HG03175 (cell line): ENCODE measurements around the gene TVP23A.
"Not testable (repeated sequence)": the region's sequence is repeated elsewhere in the genome, so short reads cannot be mapped to it uniquely, and the experiment has no call there.

Experiments used
- ATAC-seq: cut with Tn5 transposase; IDR thresholded peaks from one replicate; pipeline ENCODE4 v1.9.1; 2021; ENCODE audit warnings: mild to moderate bottlenecking, moderate library complexity; ENCODE audit not compliant: unreplicated experiment

The TVP23A gene

DNA sequence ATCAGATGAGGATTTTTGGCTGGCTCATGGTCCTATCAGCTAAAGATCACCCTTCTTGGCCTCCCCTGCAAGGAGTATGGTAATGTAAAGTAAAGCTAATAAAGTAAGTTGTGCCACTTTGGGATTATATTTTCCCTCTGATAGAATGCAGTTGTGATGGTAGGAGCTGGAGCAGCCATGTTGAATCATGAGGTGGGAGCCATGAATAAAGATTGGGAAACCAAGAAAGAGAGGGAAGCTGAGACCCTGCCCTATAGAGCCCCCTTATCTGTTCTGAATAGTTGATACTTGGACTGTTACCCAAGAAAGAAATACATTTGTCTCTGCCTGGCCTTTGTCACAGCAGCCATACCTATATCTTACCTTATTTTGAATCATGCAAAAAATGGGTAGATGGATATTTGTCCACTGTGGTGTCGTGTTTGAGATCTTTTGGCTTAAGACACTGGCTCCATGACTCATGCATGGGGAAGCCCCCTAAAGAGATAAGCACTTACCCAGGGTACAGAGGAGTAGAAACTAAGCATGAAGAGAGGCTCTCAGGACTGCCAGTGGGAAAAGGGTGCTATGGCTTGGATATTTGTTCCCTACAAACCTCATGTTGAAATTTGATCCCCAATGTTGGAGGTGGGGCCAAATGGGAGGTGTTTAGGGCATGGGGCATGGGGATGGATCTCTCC lies 17.7 kb upstream of the TVP23A start:
- ATAC-seq: no peak

DNA sequence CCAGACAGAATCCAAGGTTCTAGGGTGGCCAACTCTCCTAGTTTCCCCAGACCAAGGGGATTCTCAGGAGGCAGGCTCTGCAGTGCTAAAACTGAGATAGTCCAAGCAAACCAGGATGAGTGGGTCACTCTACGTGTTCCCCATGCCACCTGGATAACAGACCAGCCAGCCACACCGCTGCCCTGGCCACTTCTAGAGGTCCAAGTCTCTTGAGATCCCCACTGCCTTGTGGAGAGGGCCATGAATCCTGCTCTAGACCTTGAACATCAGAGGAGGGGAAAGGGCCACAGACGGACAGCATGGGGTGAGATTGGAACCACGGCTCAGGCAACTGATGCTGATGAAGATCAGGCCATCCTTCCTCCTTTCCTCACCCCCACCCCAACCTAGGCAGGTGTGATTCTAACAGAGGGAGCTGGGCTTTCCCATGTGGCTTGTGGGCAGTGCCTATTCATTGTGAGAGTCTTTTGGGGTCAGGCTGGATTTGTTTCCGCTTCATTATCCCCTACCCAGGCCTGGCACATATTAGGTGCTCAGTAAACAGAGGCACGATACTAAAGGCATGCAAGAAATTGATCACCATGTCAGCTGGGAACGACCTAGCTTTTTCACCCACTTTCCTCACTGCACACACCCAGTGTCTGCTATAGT lies 16.8 kb upstream of the TVP23A start:
- peak; percentile 65 for ATAC-seq

DNA sequence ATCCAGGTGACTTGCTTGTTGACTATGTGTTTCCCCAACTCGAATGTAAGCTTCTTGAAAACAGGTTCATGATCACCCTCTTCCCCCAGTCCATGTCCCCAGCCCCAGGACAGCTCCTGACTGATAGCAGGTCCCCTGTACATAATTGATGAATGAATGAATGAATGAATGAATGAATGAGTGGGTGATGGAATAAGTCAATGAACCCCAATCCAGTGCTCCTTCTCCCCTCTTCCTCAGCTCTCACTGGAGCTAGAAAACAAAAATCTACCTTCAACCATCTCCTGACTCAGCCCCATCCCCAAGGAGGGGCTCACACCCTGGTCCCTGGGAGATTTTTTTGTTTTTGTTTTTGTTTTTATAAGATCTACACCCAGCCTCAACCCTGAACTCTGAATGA lies 16.2 kb upstream of the TVP23A start:
- ATAC-seq: no peak

DNA sequence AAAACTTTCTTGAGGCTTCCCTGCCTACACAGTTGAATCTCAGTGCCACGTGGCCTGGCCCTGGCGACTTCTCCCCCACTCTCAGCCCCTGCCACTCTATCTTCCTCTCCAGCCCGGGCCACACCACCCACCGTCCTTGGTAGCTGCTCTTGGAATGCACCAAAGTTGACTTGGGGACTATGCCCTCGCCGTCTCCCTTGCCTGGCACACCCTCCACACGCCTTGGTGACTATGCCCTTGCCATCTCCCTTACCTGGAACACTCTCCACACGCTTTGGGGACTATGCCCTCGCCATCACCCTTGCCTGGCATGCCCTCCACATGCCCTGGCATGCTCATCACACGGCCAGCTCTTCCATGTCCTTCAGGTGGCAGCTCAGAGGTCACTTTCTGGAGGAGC lies 15.5 kb upstream of the TVP23A start:
- no peak for ATAC-seq

DNA sequence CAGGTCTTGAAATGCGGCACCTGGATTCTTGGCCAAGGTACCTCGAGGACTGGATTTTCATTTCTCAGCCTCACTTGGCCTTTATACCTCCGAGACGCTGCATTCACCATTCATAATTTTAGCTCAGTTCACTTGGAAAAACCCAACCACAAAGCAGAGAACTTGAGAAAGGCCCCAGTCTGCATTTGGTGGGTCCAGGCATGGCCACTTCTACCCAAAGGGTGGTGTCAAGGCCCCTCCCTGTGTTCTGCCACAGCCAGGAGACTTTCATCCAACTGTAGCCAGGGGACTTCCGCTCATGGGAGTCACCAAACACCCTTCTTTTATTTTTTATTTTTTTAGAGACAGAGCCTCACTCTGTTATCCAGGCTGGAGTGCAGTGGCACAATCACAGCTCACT lies 14.7 kb upstream of the TVP23A start:
- ATAC-seq: no peak

DNA sequence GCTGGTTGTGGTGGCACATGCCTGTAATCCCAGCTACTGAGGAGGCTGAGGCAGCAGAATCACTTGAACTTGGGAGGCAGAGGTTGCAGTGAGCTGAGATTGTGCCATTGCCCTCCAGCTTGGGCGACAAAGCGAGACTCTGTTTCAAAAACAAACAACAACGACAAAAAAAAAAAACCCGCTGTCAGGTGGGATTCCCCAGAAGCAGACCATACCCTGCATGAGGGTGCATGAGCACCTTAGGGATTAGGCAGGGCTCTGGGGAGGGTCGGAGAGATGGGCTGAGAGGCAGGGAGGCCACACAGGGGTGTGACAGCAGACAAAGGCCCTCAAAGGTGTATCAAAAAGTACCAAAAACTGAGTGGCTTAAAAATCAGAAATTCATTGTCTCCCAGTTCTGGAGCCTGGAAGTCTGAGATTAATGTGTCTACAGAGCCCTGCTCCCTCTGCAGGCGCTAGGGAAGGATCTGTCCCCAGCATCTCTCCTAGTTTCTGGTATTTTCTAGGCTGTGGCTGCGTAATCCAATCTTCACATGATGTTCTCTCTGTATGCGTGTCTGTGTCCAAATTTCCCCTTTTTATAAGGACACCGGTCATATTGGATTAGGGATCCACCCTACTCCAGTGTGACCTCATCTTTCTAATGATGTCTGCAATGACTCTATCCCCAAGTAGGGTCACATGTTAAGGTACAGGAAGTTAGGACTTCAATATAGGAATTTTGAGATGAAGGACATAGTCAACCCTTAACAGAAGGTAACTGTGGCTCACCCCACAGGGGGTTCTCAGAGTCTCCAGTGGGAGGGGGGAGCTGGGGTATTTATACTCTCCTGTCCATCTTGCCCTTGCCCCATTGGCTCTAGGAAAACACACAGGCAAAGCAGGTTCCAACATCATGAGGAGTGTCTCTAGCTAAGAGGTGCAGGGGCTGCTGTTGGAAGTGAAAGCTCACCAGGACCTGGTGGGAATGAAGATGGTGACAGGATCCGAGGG lies 13.6 kb upstream of the TVP23A start:
- no peak for ATAC-seq

DNA sequence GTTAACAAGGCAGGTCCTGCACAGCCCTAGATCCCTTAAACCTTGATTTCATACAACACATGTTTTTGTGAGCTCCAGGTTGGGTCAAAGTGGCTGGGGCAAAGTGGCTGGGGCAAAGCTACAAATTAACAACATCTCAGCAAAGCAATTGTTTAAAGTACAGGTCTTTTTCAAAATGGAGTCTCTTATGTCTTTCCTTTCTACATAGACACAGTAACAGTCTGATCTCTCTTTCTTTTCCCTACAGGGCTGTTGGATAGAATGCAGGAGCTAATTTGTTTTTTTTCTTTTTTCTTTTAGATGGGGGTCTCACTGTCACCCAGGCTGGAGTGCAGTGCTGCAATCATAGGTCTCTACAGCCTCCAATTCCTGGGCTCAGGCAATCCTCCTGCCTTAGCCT lies 11.6 kb upstream of the TVP23A start:
- not testable (repeated sequence) for ATAC-seq

DNA sequence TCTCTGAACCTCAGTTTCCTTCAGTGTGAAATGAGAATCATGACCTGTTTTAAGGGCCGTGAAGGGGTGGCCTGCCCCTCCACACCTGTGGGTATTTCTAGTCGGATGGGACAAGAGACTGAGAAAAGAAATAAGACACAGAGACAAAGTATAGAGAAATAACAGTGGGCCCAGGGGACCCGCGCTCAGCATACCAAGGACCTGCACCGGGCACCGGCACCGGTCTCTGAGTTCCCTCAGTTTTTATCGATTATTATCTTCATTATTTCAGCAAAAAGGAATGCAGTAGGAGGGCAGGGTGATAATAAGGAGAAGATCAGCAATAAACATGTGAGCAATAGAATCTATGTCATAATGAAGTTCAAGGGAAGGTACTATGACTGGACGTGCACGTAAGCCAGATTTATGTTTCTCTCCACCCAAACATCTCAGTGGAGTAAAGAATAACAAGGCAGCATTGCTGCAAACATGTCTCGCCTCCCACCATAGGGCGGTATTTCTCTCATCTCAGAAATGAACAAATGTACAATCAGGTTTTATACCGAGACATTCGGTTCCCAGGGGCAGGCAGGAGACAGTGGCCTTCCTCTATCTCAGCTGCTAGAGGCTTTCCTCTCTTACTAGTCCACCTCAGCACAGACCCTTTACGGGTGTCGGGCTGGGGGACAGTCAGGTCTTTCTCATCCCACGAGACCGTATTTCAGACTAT lies 10.9 kb upstream of the TVP23A start:
- ATAC-seq: not testable (repeated sequence)

DNA sequence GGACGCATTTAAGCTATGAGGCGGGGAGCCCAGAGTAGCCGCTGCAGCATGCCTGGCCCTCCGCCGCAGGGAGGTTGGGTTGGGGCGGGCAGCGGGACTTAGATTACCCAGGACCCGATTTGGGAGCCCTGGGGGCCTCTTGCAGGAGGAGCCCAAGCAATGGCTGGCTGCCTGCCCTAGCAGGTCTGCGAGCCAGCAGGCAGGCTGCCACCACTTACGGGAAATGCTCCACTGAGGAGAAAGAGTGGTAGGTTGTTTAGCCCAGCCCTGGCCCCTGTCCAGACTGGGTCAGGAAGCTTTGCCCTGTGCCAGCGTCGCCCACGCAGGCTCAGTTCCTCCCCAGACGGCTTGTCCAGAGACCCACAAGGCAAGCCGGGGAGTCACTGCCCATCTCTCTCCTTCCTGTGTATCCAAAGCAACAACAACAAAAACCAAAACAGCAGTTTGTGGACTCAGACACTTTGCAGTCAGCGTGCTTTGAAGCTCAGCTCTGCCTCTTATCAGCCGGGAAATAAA lies 10.3 kb upstream of the TVP23A start:
- ATAC-seq: no peak

DNA sequence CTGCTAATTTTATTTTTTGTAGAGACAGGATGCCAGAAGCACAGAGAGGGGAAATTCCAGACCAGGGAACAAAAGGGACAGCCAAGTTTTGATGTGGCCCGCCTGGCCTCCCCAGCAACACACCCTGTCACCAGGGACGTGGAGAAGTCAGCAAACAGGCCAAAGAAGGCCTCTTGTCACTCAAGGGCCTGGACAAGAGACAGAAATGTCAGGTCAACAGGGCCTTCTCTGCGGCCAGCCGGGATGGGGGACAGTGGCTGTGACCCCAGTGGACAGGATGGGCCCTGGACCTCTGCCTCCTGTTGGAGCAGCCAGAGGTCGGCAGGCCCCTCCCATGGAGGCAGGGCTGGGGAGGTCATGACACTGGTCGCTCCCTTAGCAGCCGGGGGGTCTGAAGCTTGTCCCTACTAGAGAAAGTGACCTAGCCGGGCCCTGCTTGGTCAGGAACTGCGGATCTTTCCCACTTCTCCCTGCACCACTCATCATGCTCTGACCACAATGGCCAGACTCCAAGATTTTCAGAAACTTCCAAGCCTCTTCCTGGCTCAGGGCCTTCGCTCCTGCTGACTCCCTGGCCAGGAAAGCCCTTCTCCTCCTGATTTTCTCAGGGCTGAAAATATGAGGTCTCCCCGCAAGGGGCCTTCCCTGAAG lies 9.2 kb upstream of the TVP23A start:
- no peak for ATAC-seq

DNA sequence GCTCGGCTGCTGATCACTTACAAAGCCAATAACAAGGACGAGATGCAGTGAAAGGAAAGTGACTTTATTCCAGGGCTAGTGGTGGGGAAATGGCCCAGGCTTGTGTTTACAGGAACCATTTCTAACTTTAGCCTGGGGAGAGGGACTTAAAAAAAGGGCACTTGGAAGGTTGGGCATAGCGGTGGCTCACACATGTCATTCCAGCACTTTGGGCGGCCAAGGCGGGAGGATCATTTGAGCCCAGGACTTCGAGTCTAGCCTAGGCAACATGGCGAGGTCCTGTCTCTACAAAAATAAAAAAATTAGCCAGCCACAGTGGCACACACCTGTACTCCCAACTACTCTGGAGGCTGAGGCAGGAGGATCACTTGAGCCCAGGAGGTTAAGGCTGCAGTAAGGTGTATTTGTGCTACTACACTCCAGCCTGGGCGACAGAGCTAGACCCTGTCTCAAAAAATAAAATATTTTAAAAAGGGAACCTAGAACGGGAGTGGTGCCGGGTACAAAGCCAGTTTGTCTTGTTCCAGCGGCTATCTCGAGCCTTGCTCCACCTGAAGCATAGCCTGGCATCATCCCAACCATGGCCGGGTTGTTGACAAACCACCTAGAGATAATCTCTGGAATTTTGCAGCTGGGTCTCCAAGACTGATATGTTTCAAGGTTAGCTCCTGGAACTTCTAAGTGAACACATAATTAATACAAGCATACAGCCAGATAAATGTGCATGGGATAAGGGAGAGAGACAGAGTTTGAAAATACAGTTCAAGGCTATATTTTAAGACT lies 5.7 kb upstream of the TVP23A start:
- no peak for ATAC-seq

DNA sequence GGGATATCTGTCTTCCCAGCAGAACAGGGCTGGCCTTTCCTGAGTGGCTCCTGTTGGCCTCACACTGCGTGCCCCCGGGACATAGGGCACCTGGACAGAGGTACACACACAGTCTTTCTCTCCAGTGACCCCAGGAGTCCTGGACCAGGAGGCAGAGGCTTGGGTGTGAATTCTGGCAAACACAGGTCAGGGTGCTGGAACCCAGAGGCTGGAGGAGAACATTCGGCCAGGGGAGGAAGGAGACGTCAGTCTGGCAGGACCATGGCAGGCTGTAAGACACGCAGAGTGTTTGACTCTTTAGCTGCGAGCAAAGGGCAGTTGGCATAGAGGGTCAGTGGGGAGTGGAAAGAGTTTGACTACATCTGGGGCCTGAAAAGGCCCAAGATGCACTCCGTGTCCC lies 4.1 kb upstream of the TVP23A start:
- no peak for ATAC-seq

DNA sequence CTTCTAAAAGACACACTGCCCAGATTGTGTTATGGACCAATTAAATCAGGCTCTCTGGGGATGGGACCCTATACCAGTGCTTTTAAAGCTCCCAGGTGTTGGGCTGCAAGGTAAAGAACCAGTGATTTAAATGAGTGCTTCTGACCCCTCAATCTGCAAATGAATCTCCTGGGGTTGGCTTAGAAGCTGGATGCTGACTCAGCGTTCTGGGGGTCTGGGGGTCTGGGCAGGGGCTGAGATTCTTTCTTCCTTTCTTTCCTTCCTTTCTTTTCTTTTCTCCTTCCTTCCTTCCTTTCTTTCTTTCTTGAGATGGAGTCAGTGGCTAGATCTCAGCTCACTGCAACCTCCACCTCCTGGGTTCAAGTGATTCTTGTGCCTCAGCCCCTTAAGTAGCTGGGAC lies 2.0 kb upstream of the TVP23A start:
- ATAC-seq: no peak

DNA sequence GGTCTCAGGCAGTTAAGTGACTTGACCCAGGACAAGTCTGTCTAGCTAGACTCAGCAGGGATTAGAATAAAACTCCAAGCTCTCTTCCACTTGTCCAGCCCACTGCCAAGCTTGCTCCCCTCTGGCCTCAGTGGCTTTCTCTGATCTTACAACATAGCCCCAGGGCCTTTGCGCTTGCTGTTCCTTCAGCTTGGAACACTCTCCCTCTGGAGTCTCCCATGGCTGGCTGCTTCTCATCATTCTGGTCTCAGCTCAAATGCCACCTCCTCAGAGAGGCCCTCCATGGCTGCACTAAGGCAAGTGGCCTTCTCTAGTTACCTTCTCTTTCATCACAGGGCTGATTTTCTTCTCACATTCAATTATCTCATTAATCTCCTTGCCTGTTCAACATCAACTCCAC lies 1.1 kb downstream of the TVP23A start:
- ATAC-seq: no peak

DNA sequence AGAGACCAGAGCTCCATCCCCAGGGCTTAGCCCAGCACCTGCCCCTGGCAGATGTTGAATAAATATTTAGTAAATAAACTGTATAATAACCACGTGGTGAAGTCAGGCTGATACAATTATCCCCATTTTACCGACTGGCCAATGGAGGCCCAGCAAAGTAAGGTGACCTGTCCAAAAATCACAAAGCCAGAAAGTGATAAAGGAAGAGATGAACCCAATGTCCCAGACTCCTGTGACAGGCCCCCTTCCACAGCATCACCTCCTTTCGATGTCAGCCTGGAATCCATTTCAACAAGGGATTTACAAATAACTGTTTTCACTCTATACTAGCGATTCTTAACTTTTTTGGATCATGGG lies 5.5 kb downstream of the TVP23A start:
- ATAC-seq: no peak

DNA sequence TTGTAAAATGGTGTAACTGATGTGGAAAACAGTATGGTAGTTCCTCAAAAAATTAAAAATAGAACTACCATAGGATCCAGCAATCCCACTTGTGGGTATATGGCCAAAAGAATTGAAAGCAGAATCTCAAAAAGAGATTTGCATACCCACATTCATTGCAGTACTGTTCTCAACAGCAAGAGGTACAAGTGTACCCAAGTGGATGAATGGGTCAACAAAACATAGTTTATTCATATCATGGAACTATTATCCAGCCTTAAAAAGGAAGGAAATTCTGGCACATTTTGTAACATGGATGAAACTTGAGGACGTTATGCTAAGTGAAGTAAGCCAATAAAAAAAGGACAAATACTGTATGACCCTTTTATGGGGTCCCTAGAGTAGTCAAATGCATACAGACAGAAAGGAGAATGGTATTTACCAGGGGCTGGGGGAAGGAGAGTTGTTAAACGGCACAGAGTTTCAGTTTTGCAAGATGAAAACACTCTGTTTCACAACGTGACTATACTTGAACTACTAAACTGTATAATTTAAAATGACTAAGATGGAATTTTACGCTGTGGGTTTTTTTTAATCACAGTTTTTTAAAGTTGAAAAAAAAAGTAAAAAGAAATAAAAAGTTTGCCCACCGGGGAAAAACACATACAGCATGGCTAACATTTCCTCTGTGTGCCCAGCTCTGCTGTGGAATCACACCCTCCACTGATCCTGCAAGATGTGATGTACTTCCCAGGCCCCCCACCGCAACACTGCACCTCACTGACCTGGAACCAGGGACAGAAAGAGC lies 6.1 kb downstream of the TVP23A start:
- ATAC-seq: peak; percentile 74

DNA sequence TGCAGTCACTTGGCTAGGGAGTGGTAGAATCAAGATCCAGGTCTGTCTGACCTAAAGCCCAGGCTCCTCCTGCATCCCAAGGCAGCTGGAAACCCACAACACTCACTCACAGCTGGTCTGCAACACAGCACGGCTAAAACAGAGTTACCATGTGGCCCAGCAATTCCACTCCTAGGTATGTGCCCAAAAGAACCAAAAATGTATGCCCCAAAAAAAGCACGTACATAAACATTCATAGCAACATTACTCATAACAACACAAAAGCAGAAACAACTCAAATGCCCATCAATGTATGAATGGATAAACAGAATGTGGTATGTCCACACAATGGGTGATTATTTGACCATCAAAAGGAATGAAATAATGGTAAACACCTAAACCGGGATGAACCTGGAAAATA lies 8.9 kb downstream of the TVP23A start:
- ATAC-seq: no peak

DNA sequence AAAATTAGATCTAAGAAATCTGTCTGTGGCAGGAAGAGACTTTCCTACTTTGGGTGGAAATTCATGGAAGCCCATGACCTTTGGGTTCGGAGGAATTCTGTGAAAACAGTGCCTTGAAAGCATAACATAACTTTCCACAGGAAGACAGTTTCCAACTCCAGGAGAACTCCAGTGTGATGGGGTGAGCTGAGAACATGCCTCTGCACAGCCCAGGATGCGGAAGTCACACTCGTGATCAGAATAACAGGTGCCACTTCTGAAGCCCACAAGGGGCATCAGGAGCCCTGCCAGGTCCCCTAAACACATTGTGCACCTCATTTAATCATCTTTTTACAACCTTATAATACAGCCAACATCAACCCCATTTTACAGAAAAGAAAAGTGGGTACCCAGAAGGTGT lies 9.7 kb downstream of the TVP23A start:
- no peak for ATAC-seq

DNA sequence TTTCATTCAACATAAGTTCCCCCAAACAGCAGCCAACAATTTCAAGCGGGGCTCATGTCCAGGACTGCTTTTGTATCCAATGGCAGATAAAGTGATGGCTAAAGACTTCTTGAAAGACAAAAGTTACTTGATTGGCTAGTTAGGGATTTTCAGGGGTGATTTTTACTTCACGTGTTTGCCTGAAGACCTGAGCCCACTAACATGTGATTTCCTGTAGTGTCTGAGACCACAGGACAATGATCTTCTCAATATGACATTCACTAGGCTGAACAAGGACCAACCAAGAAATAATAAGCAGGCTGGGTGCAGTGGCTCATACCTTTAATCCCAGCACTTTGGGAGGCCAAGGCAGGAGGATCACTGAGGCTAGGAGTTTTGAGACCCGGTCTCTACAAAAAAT lies 10.4 kb downstream of the TVP23A start:
- no peak for ATAC-seq
